ENCODE results near the gene CHST2. TPM values are rescaled to one million over a fixed set of nuclear protein-coding genes. Genes with fewer than 3 reads are reported as not detected.

CHST2 gene
- total RNA-seq, 1 experiment from 2014 or later: 1.7 TPM

- no peaks in the 10 kb centered on the region for H3K27me3 ChIP-seq (ENCODE audit: insufficient read depth, low read length)
- no peak for ATAC-seq
- no peak overlapping the region for H2AFZ ChIP-seq (ENCODE audit: low read depth, low read length, poor library complexity, severe bottlenecking)
- no peaks in the 10 kb centered on the region for H3K79me2 ChIP-seq (ENCODE audit: insufficient read depth, low read length)
- TF ChIP-seq EZH2phosphoT487 (IDR thresholded peaks at IDR 0.05; ENCODE audit: borderline replicate concordance): no peak
- TF ChIP-seq RAD21 (IDR thresholded peaks at IDR 0.05; ENCODE audit: low read depth): no peak
- no peak for TF ChIP-seq CTCF (IDR thresholded peaks at IDR 0.05 in 2 of 3, conservative IDR thresholded peaks at IDR 0.05 in 1 of 3; ENCODE audit: borderline replicate concordance in 1 of 3, insufficient read depth in 1 of 3, low read depth in 2 of 3, low read length in 2 of 3)
- no peak for TF ChIP-seq TCF7L2 (IDR thresholded peaks at IDR 0.05; ENCODE audit: borderline replicate concordance, extremely low read depth, insufficient read depth, insufficient read length)
- intact Hi-C loops (cut with micrococcal nuclease): no loop called here
- BruUV-seq (replicated peaks): no TSS peak
- DNase-seq (ENCODE audit: low read depth, low spot score): no peak
- H4K20me1 ChIP-seq (ENCODE audit: insufficient read depth): no peaks in the 10 kb centered on the region
- H3K9ac ChIP-seq (ENCODE audit: low read length): no peak overlapping the region
- RAD21 ChIA-PET (ENCODE audit: low non-redundant PET in 1 of 2, low total read pairs in 2 of 2, uncharacterized antibody in 2 of 2, unreplicated experiment in 2 of 2): no interaction called here
- no peaks in the 10 kb centered on the region for H3K9me2 ChIP-seq (ENCODE audit: insufficient read depth)
- no peak overlapping the region for H3K4me3 ChIP-seq (replicated peaks in 1 of 2; ENCODE audit: low read depth in 1 of 2, low read length in 2 of 2)
- CTCF ChIA-PET: no interaction called here
- POLR2A ChIA-PET: no interaction called here
- H3K9me3 ChIP-seq (ENCODE audit: control insufficient read depth in 1 of 2, insufficient read depth in 1 of 2, low read depth in 1 of 2, low read length in 2 of 2): no peaks in the 10 kb centered on the region
- H3K4me2 ChIP-seq (ENCODE audit: low read length): no peak overlapping the region
- no peak overlapping the region for H3K27ac ChIP-seq (ENCODE audit: low read depth, low read length)
- no peaks in the 10 kb centered on the region for H3K4me1 ChIP-seq (ENCODE audit: control insufficient read depth in 1 of 2, insufficient read depth in 2 of 2, low read length in 2 of 2)
- H3K36me3 ChIP-seq (ENCODE audit: control insufficient read depth in 1 of 2, insufficient read depth in 2 of 2, low read length in 2 of 2): no peaks in the 10 kb centered on the region
Measured at GRCh38 chr3:143080196-143080595, 39.4 kb upstream of the CHST2 start.

GRCh38 chr3:143081365-143081764 lies 38.2 kb upstream of the CHST2 start:
- no peaks in the 10 kb centered on the region for H3K9me2 ChIP-seq (ENCODE audit: insufficient read depth)
- no peaks in the 10 kb centered on the region for H3K4me1 ChIP-seq (ENCODE audit: control insufficient read depth in 1 of 2, insufficient read depth in 2 of 2, low read length in 2 of 2)
- TF ChIP-seq FOSL1 (IDR thresholded peaks at IDR 0.05; ENCODE audit: low read depth) (no peak), EZH2 (IDR thresholded peaks at IDR 0.05) (no peak), TCF7L2 (IDR thresholded peaks at IDR 0.05; ENCODE audit: borderline replicate concordance, extremely low read depth, insufficient read depth, insufficient read length) (no peak), CBX3 (IDR thresholded peaks at IDR 0.05; ENCODE audit: low read depth) (no peak), YY1 (IDR thresholded peaks at IDR 0.05; ENCODE audit: extremely low read depth, insufficient replicate concordance, low read depth, low read length) (no peak), ATF3 (IDR thresholded peaks at IDR 0.05) (no peak), SIN3A (IDR thresholded peaks at IDR 0.05; ENCODE audit: low read depth) (no peak), EZH2phosphoT487 (IDR thresholded peaks at IDR 0.05; ENCODE audit: borderline replicate concordance) (no peak), CEBPB (IDR thresholded peaks at IDR 0.05; ENCODE audit: low read depth) (no peak)
- H3K27ac ChIP-seq (ENCODE audit: low read depth, low read length): no peak overlapping the region
- BruUV-seq (replicated peaks): no TSS peak
- RAD21 ChIA-PET (ENCODE audit: low non-redundant PET in 1 of 2, low total read pairs in 2 of 2, uncharacterized antibody in 2 of 2, unreplicated experiment in 2 of 2): no interaction called here
- H3K27me3 ChIP-seq (ENCODE audit: insufficient read depth, low read length): no peaks in the 10 kb centered on the region
- ATAC-seq (no peak), DNase-seq (ENCODE audit: low read depth, low spot score) (no peak)
- H3K79me2 ChIP-seq (ENCODE audit: insufficient read depth, low read length): no peaks in the 10 kb centered on the region
- CTCF ChIA-PET: no interaction called here
- no peaks in the 10 kb centered on the region for H4K20me1 ChIP-seq (ENCODE audit: insufficient read depth)
- no peak overlapping the region for H3K9ac ChIP-seq (ENCODE audit: low read length)
- POLR2A ChIA-PET: no interaction called here
- H2AFZ ChIP-seq (ENCODE audit: low read depth, low read length, poor library complexity, severe bottlenecking): no peak overlapping the region
- no peaks in the 10 kb centered on the region for H3K36me3 ChIP-seq (ENCODE audit: control insufficient read depth in 1 of 2, insufficient read depth in 2 of 2, low read length in 2 of 2)
- H3K4me3 ChIP-seq (replicated peaks in 1 of 2; ENCODE audit: low read depth in 1 of 2, low read length in 2 of 2): no peak overlapping the region
- intact Hi-C loops (cut with micrococcal nuclease): no loop called here
- H3K9me3 ChIP-seq (ENCODE audit: control insufficient read depth in 1 of 2, insufficient read depth in 1 of 2, low read depth in 1 of 2, low read length in 2 of 2): no peaks in the 10 kb centered on the region
- H3K4me2 ChIP-seq (ENCODE audit: low read length): no peak overlapping the region
